IMR-90 (cell line): ENCODE measurements around the gene CDCP2. TPM values are rescaled to one million over a fixed set of nuclear protein-coding genes. Genes with fewer than 3 reads are reported as not detected.

ENCODE experiments used
- ATAC-seq: fragments of 200-7000 bp; cut with Tn5 transposase; 2 replicates; pipeline ENCODE4 v1.9.1; 2020; ENCODE audit warnings: low read depth, mild to moderate bottlenecking, moderate library complexity
- BruUV-seq: library from RNA; stranded (reverse); fragments of 400-500 nt; replicated peaks from 2 replicates; lab custom pipeline; 2021; lab: Mats Ljungman, UMichigan
- CTCF ChIA-PET: fragments of 300-600 bp; formaldehyde crosslinking; extraction: SDS; loops from one replicate; lab custom pipeline; 2021; ENCODE audit warnings: antibody characterized with exemption; lab: Yijun Ruan, JAX
- POLR2A ChIA-PET: fragments of 300-600 bp; sonication (Branson Sonifier 250); formaldehyde crosslinking; loops from one replicate; lab custom pipeline; 2022; ENCODE audit warnings: antibody characterized with exemption; ENCODE audit not compliant: unreplicated experiment; lab: Charles Lee
- DNase-seq: peaks from one replicate; pipeline ENCODE4 v3.0.0; 2013
- H2AFZ ChIP-seq: replicated peaks from 2 replicates; pipeline ENCODE3; 2013; ENCODE audit warnings: low read length, mild to moderate bottlenecking; ENCODE audit not compliant: poor library complexity
- H2AK5ac ChIP-seq: 2 replicates; pipeline ENCODE4 v1.6.1; 2013; ENCODE audit warnings: low read depth, low read length, inconsistent platforms
- H2AK9ac ChIP-seq: replicated peaks from 2 replicates; pipeline ENCODE3; 2013; ENCODE audit warnings: mild to moderate bottlenecking, low read depth, low read length, moderate library complexity; ENCODE audit not compliant: poor library complexity
- H2BK120ac ChIP-seq: 2 replicates; pipeline ENCODE4 v1.6.1; 2013; ENCODE audit warnings: low read depth, low read length, inconsistent platforms
- H2BK15ac ChIP-seq: 3 replicates; pipeline ENCODE4 v1.6.1; 2013; ENCODE audit warnings: low read depth, low read length, inconsistent platforms
- H2BK20ac ChIP-seq: 2 replicates; pipeline ENCODE4 v1.6.1; 2013; ENCODE audit warnings: low read depth, mild to moderate bottlenecking, inconsistent platforms, low read length, moderate library complexity
- H2BK5ac ChIP-seq: 2 replicates; pipeline ENCODE4 v1.6.1; 2013; ENCODE audit warnings: mild to moderate bottlenecking, low read depth, low read length, inconsistent platforms; ENCODE audit not compliant: poor library complexity, severe bottlenecking
- H3K14ac ChIP-seq: replicated peaks from 2 replicates; pipeline ENCODE4 v1.6.1; 2013; ENCODE audit warnings: low read depth, low read length, inconsistent platforms
- H3K18ac ChIP-seq: 2 replicates; pipeline ENCODE4 v1.6.1; 2013; ENCODE audit warnings: low read depth, low read length, control low read depth
- H3K23ac ChIP-seq: 2 replicates; pipeline ENCODE4 v1.6.1; 2013; ENCODE audit warnings: low read depth, low read length, inconsistent platforms
- H3K27ac ChIP-seq: 2 replicates; pipeline ENCODE4 v1.5.1; 2013; ENCODE audit warnings: mild to moderate bottlenecking, control low read depth, low read length; ENCODE audit not compliant: insufficient read depth
- H3K27me3 ChIP-seq: 2 replicates; pipeline ENCODE4 v1.6.1; 2013; ENCODE audit warnings: low read length; ENCODE audit not compliant: control insufficient read depth, insufficient read depth
- H3K36me3 ChIP-seq: 2 replicates; pipeline ENCODE4 v1.6.1; 2013; ENCODE audit warnings: low read length, mixed read lengths; ENCODE audit not compliant: control insufficient read depth, insufficient read depth
- H3K4ac ChIP-seq: 2 replicates; pipeline ENCODE4 v1.6.1; 2013; ENCODE audit warnings: low read depth, low read length, inconsistent platforms
- H3K4me1 ChIP-seq: 2 replicates; pipeline ENCODE4 v1.6.1; 2013; ENCODE audit warnings: low read length, mixed read lengths; ENCODE audit not compliant: control insufficient read depth, insufficient read depth
- H3K4me2 ChIP-seq: 2 replicates; pipeline ENCODE4 v1.6.1; 2013; ENCODE audit warnings: low read depth, mild to moderate bottlenecking, control low read depth, low read length, moderate library complexity
- H3K4me3 ChIP-seq: 2 replicates; pipeline ENCODE4 v1.5.1; 2013; ENCODE audit warnings: low read depth, mild to moderate bottlenecking, control low read depth, low read length, moderate library complexity; ENCODE audit not compliant: insufficient read depth
- H3K56ac ChIP-seq: 2 replicates; pipeline ENCODE4 v1.6.1; 2013; ENCODE audit warnings: low read length, inconsistent platforms; ENCODE audit not compliant: insufficient read depth; ENCODE audit errors: extremely low read depth
- H3K79me1 ChIP-seq, 2 experiments: 2 replicates each; pipeline ENCODE4 v1.6.1; 2013; ENCODE audit warnings: low read length in 2 of 2, inconsistent platforms in 1 of 2, low read depth in 1 of 2
- H3K9ac ChIP-seq: 2 replicates; pipeline ENCODE4 v1.6.1; 2013; ENCODE audit warnings: low read depth, low read length, control low read depth
- H3K9me1 ChIP-seq: 2 replicates; pipeline ENCODE4 v1.6.1; 2013; ENCODE audit warnings: low read length, inconsistent platforms; ENCODE audit not compliant: insufficient read depth
- H3K9me3 ChIP-seq: 2 replicates; pipeline ENCODE4 v1.6.1; 2013; ENCODE audit warnings: low read length; ENCODE audit not compliant: control insufficient read depth, insufficient read depth
- H4K20me1 ChIP-seq: 2 replicates; pipeline ENCODE4 v1.6.1; 2013; ENCODE audit warnings: low read length, inconsistent platforms; ENCODE audit not compliant: insufficient read depth
- H4K5ac ChIP-seq: 2 replicates; pipeline ENCODE4 v1.6.1; 2013; ENCODE audit warnings: mild to moderate bottlenecking, low read depth, low read length, control low read depth
- H4K8ac ChIP-seq, 2 experiments: 2 replicates each; pipeline ENCODE4 v1.6.1; 2013; ENCODE audit warnings: low read depth in 2 of 2, low read length in 2 of 2, control low read depth in 1 of 2, inconsistent platforms in 1 of 2
- H4K91ac ChIP-seq: 2 replicates; pipeline ENCODE4 v1.6.1; 2013; ENCODE audit warnings: low read depth, low read length, inconsistent platforms; ENCODE audit not compliant: insufficient read depth
- BHLHE40 ChIP-seq: fragments of 150-350 bp; IDR thresholded peaks from 2 replicates; pipeline ENCODE4 v1.6.1; 2016; ENCODE audit warnings: mild to moderate bottlenecking, low read depth, low read length
- CEBPB ChIP-seq: IDR thresholded peaks from 2 replicates; pipeline ENCODE4 v1.6.1; 2012; ENCODE audit warnings: low read depth, low read length, improper control_type of control experiment
- CHD1 ChIP-seq: IDR thresholded peaks from 2 replicates; pipeline ENCODE4 v1.6.1; 2012; ENCODE audit warnings: low read depth, low read length, improper control_type of control experiment
- CTCF ChIP-seq: conservative IDR thresholded peaks from 2 replicates; pipeline ENCODE4 v1.5.1; 2012; ENCODE audit warnings: mild to moderate bottlenecking, low read depth, low read length, improper control_type of control experiment
- FOS ChIP-seq: fragments of 150-350 bp; IDR thresholded peaks from 2 replicates; pipeline ENCODE4 v1.6.1; 2016; ENCODE audit warnings: low read depth, low read length
- MAFK ChIP-seq: IDR thresholded peaks from 2 replicates; pipeline ENCODE4 v1.6.1; 2012; ENCODE audit warnings: low read depth, low read length, improper control_type of control experiment
- MAZ ChIP-seq: IDR thresholded peaks from 2 replicates; pipeline ENCODE4 v1.6.1; 2012; ENCODE audit warnings: low read depth, mild to moderate bottlenecking, low read length, improper control_type of control experiment, moderate library complexity, borderline replicate concordance
- MXI1 ChIP-seq: IDR thresholded peaks from 2 replicates; pipeline ENCODE4 v1.6.1; 2012; ENCODE audit warnings: low read depth, mild to moderate bottlenecking, low read length, moderate library complexity, borderline replicate concordance
- NFE2L2 ChIP-seq: fragments of 150-350 bp; IDR thresholded peaks from 2 replicates; pipeline ENCODE4 v1.6.1; 2016; ENCODE audit warnings: low read depth, mild to moderate bottlenecking, low read length
- POLR2A ChIP-seq: IDR thresholded peaks from 2 replicates; pipeline ENCODE4 v1.6.1; 2012; ENCODE audit warnings: mild to moderate bottlenecking, low read depth, low read length
- RAD21 ChIP-seq: IDR thresholded peaks from 2 replicates; pipeline ENCODE4 v1.6.1; 2012; ENCODE audit warnings: low read length, improper control_type of control experiment
- RCOR1 ChIP-seq: IDR thresholded peaks from 2 replicates; pipeline ENCODE4 v1.6.1; 2012; ENCODE audit warnings: mild to moderate bottlenecking, low read length, improper control_type of control experiment; ENCODE audit not compliant: insufficient replicate concordance
- RFX5 ChIP-seq: IDR thresholded peaks from 2 replicates; pipeline ENCODE4 v1.8.0; 2012; ENCODE audit warnings: low read depth, mild to moderate bottlenecking, low read length, moderate library complexity
- SMC3 ChIP-seq: fragments of 150-350 bp; IDR thresholded peaks from 2 replicates; pipeline ENCODE4 v1.6.1; 2016; ENCODE audit warnings: low read depth, mild to moderate bottlenecking, antibody characterized with exemption, low read length, moderate library complexity
- WGBS, 2 experiments: methylation state at CpG; one replicate each; pipeline versions ENCODE4 v1.1.5 to v1.1.7; 2013; ENCODE audit warnings: missing lambda C conversion rate in 2 of 2; ENCODE audit not compliant: insufficient read length in 1 of 2; ENCODE audit errors: extremely low coverage in 2 of 2; 5-methylcytosine and 5-hydroxymethylcytosine counted together
- dilution Hi-C: fragments of 300-500 bp; cut with HindIII; formaldehyde crosslinking; loops from one replicate; pipeline ENCODE4 v1.14.3; 2018; ENCODE audit warnings: low sequenced_read_pairs; ENCODE audit not compliant: unreplicated experiment
- in situ Hi-C: fragments of 300-500 bp; cut with MboI; formaldehyde crosslinking; loops from 3 replicates; pipeline ENCODE4 v1.14.3; 2019; ENCODE audit warnings: low sequenced_read_pairs, inconsistent platforms, mixed read lengths
- intact Hi-C: fragments of 100-400 bp; cut with micrococcal nuclease; formaldehyde crosslinking; loops from 2 replicates; pipeline ENCODE4 v1.10.0; 2022
- polyA plus RNA-seq, 3 experiments: library from polyadenylated mRNA; depleted of rRNA; stranded (reverse); fragments of >200 nt; gene quantifications; 2 replicates each; pipeline ENCODE4 v1.2.3, GENCODE V29; 2012; ENCODE audit warnings: low replicate concordance in 1 of 3
- total RNA-seq: library from RNA; depleted of rRNA; stranded (reverse); fragments of >200 nt; gene quantifications from 2 replicates; pipeline ENCODE4 v1.2.3, GENCODE V29; 2012
- TF ChIP-seq, protein P1 (sequence below): fragments of 150-350 bp; IDR thresholded peaks from 2 replicates; pipeline ENCODE4 v1.6.1; 2017; ENCODE audit warnings: mild to moderate bottlenecking, antibody characterized with exemption, low read length, low read depth
- TF ChIP-seq, protein P2 (sequence below): fragments of 150-350 bp; IDR thresholded peaks from 2 replicates; pipeline ENCODE4 v1.6.1; 2016; ENCODE audit warnings: low read depth, mild to moderate bottlenecking, low read length, moderate library complexity, borderline replicate concordance

Gene CDCP2
- total and polyA plus RNA-seq, 2 of the 4 experiments (the other 2 are of a cell fraction) = not detected

DNA sequence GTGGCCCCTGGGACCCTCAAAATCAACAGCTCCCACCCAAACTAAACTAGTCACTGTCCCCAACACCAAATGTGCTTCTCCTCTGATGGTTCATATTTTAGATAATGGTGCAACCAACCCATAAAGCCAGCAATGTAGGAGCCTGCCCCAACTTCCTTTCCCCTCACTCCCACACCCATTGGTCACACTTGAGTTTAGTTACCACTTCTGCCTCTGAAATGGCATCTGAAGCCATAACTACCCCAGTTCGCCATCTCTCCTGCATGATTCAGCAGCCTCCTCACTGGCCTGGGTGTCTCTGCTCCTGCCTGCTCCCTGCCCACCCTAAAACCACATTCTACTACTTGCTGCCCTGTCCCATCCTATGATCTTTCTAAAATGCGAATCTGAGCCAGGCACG is 3.4 kb upstream of the CDCP2 start:
- Histone ChIP-seq H4K5ac (no peak overlapping the region), H2AK5ac (no peak overlapping the region), H3K9me1 (peaks cover 6% of the 10 kb centered on the region; the same call in 1 of the 2 replicates), H3K14ac (no peak overlapping the region), H4K91ac (no peak overlapping the region), H2AK9ac (no peak overlapping the region), H3K79me1 (no peaks in the 10 kb centered on the region), H2BK20ac (no peak overlapping the region), H2BK15ac (no peak overlapping the region), H4K8ac (no peak overlapping the region), H3K23ac (no peak overlapping the region), H3K4ac (no peak overlapping the region), H3K9ac (no peak overlapping the region), H2AFZ (no peak overlapping the region), H3K4me1 (peaks cover 6% of the 10 kb centered on the region), H2BK5ac (no peak overlapping the region), H3K27ac (no peak overlapping the region), H3K36me3 (no peaks in the 10 kb centered on the region), H4K20me1 (no peaks in the 10 kb centered on the region), H3K4me2 (no peak overlapping the region), H3K56ac (no peak overlapping the region), H3K9me3 (no peaks in the 10 kb centered on the region), H3K27me3 (peaks cover 2% of the 10 kb centered on the region; the same call in 1 of the 2 replicates), H3K4me3 (no peak overlapping the region), H2BK120ac (no peak overlapping the region), H3K18ac (no peak overlapping the region)
- ATAC-seq (no peak), DNase-seq (no peak)
- in situ Hi-C loops (no loop called here), intact Hi-C loops (no loop called here), dilution Hi-C loops (no loop called here)
- ChIA-PET POLR2A (no interaction called here), CTCF (no interaction called here)
- no peak for TF ChIP-seq NFE2L2
- TF ChIP-seq, protein P1, sequence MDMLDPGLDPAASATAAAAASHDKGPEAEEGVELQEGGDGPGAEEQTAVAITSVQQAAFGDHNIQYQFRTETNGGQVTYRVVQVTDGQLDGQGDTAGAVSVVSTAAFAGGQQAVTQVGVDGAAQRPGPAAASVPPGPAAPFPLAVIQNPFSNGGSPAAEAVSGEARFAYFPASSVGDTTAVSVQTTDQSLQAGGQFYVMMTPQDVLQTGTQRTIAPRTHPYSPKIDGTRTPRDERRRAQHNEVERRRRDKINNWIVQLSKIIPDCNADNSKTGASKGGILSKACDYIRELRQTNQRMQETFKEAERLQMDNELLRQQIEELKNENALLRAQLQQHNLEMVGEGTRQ = no peak
- TF ChIP-seq MAZ = no peak
- no peak for TF ChIP-seq CHD1
- no peak for TF ChIP-seq RAD21
- TF ChIP-seq BHLHE40 = no peak
- no peak for TF ChIP-seq POLR2A
- no peak for TF ChIP-seq CTCF
- TF ChIP-seq RCOR1 = no peak
- no peak for TF ChIP-seq MAFK
- no peak for TF ChIP-seq FOS
- TF ChIP-seq RFX5 = no peak
- no peak for TF ChIP-seq CEBPB
- TF ChIP-seq MXI1 = no peak
- TF ChIP-seq, protein P2, sequence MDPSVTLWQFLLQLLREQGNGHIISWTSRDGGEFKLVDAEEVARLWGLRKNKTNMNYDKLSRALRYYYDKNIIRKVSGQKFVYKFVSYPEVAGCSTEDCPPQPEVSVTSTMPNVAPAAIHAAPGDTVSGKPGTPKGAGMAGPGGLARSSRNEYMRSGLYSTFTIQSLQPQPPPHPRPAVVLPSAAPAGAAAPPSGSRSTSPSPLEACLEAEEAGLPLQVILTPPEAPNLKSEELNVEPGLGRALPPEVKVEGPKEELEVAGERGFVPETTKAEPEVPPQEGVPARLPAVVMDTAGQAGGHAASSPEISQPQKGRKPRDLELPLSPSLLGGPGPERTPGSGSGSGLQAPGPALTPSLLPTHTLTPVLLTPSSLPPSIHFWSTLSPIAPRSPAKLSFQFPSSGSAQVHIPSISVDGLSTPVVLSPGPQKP = no peak
- no peak for TF ChIP-seq SMC3
- no TSS peak for BruUV-seq
- WGBS, 2 experiments = no CpG with 5 or more reads among the region's 3 CpGs
